HAP-1 (cell line): Measurements from ENCODE around the gene OR9A4.

Source experiments
- DNase-seq, 2 experiments: peaks; one replicate each; pipeline ENCODE4 v3.0.0-alpha.2; 2016 to 2020; ENCODE audit warnings: low spot score in 2 of 2
- H3K27me3 ChIP-seq: fragments of 250-450 bp; sonication (Bioruptor Pico); 2 replicates; pipeline ENCODE4 v1.5.1; 2020; ENCODE audit warnings: low read depth, mild to moderate bottlenecking, moderate library complexity
- H3K36me3 ChIP-seq: fragments of 250-450 bp; sonication (Bioruptor Pico); replicated peaks from 2 replicates; pipeline ENCODE4 v1.5.1; 2020; ENCODE audit warnings: mild to moderate bottlenecking
- H3K4me1 ChIP-seq: fragments of 250-450 bp; sonication (Bioruptor Pico); 2 replicates; pipeline ENCODE4 v1.5.1; 2020; ENCODE audit warnings: mild to moderate bottlenecking
- H3K4me3 ChIP-seq: fragments of 250-450 bp; sonication (Bioruptor Pico); 2 replicates; pipeline ENCODE4 v1.5.1; 2020; ENCODE audit warnings: mild to moderate bottlenecking, moderate library complexity
- H3K9me3 ChIP-seq: fragments of 250-450 bp; sonication (Bioruptor Pico); 2 replicates; pipeline ENCODE4 v1.5.1; 2020; ENCODE audit warnings: mild to moderate bottlenecking, moderate library complexity
- in situ Hi-C: fragments of 300-500 bp; cut with MboI; formaldehyde crosslinking; loops from 3 replicates; pipeline ENCODE4 v1.14.3; 2020; ENCODE audit warnings: low sequenced_read_pairs, inconsistent platforms, mixed read lengths

OR9A4 gene

DNA sequence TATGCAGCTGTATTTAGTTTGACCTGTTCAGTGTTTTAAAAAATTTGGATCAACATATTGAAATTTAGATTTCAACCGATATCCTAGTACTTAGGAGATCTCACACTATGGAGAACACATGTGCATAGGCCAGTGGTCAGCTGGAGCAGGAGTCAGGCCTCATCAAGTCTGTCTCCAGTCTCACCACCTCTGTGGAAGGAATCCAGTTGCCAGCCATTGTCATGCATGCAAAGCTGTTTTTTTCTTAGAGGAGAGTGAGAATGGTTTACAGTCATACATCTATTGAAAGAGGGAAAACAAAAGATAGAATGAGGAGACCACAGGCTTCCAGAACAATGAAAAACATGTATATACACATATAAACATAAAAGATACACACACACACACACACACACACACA lies 38.1 kb downstream of the OR9A4 start:
- Histone ChIP-seq H3K9me3 (no peaks in the 10 kb centered on the region), H3K36me3 (no peaks in the 10 kb centered on the region), H3K27me3 (no peaks in the 10 kb centered on the region), H3K4me1 (no peaks in the 10 kb centered on the region), H3K4me3 (no peak overlapping the region)
- DNase-seq, result no peak
- in situ Hi-C loops, result no loop called here

DNA sequence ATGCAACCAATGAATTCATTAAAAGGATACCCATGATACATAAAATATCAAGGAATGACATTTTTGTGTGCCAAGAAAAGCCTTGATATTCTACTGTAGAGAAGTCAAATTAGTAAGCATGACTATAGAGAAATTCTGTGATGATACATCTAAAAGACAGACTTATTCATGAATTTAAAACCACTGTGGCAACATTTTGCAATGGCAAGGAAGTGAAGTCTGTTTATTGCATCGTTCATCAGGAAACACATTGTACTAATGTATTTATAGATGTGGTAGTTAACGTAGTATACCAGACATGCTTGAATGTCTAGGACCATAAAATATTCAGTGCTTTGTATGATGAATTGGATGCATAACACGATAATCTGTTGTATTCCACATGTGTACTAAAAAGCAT lies 39.9 kb downstream of the OR9A4 start:
- in situ Hi-C loops, result no loop called here
- H3K9me3 ChIP-seq, result no peaks in the 10 kb centered on the region
- no peak overlapping the region for H3K4me3 ChIP-seq
- no peak for DNase-seq
- no peaks in the 10 kb centered on the region for H3K4me1 ChIP-seq
- H3K36me3 ChIP-seq, result no peaks in the 10 kb centered on the region
- H3K27me3 ChIP-seq, result no peaks in the 10 kb centered on the region

DNA sequence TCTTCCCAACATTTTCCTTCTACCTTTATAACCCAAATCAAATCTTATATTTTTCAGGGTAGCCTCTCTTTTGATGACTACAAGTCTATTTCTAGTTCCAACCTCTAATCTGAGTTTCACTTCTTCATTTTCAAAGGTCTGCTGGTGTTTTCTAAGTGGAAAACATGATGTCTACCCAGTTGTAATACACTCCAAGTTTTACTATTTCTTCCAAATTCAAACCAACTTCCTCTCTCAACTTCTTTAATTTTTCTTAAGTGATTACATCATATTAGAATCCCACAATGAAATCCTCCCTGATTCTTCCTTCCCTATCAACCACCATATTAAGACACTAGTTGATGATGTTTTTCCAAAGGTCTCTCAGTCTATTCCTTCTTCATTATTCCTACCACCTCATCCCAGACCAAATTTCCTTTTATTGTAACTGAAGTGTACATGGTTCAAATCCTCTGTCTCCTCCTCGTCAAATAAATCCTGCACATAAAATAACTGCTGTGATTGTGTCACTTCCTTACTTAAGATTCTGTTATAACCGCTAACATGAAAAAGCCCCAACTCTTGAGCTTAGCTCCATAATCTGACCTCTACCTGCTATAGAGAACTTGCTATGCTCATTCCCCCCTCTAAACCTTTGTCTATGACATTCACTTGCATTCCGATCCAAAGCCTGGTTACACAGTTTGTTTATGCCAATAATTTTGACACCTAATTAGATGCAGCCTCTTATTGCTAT lies 44.7 kb downstream of the OR9A4 start:
- no peaks in the 10 kb centered on the region for H3K27me3 ChIP-seq
- no peaks in the 10 kb centered on the region for H3K4me1 ChIP-seq
- in situ Hi-C loops, result no loop called here
- no peak overlapping the region for H3K4me3 ChIP-seq
- DNase-seq, result no peak
- H3K9me3 ChIP-seq, result no peaks in the 10 kb centered on the region
- no peaks in the 10 kb centered on the region for H3K36me3 ChIP-seq
